Hematopoietic multipotent progenitor cell treated with erythropoietin and hydrocortisone succinate and interleukin-3 and kit ligand, for 15 days (in vitro differentiated cells): Measurements from ENCODE around the gene WNT9A.
"Not testable (repeated sequence)": the region's sequence is repeated elsewhere in the genome, so short reads cannot be mapped to it uniquely, and the experiment has no call there.

ENCODE experiments used
- DNase-seq: peaks from one replicate; pipeline ENCODE4 v3.0.0-alpha.2; 2015; ENCODE audit warnings: low spot score

Gene WNT9A

DNA sequence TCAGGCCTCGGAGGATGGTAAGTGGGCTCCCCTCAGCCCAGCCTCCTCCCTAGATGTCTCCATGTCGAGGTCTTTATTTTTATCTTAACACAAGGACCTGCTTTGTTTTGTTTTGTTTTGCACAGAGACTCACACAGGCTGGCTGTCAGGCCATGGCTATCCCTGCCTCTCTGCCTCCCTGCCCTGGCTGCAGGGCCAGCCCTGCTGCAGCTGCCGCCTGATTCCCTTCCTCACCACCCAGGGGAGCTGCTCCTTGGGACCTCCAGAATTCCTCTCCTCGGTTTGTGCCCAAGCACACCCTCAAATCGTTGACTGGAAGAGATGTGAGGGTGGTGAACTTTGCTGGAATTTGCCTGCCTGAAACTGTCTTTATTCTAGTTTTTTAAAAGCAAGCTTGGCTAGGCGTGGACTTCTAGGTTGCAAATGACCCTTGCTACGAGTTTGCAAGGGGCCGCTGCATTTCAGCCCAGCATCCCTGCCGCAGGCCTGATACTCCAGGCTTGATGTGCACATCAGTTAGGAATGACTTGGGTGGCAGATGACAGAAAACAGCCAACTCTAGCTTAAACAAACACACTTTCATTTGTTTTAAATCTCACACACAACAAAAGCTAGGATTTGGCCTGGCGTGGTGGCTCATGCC lies 37.1 kb downstream of the WNT9A start:
- no peak for DNase-seq

- not testable (repeated sequence) for DNase-seq
Observed at GRCh38 chr1:227909923-227910328, 37.8 kb downstream of the WNT9A start.

GRCh38 chr1:227909188-227909587 lies 38.5 kb downstream of the WNT9A start:
- DNase-seq = no peak

- DNase-seq = no peak
Observed at GRCh38 chr1:227908359-227908758, 39.4 kb downstream of the WNT9A start.

GRCh38 chr1:227907439-227908015 lies 40.2 kb downstream of the WNT9A start:
- DNase-seq = no peak

DNA sequence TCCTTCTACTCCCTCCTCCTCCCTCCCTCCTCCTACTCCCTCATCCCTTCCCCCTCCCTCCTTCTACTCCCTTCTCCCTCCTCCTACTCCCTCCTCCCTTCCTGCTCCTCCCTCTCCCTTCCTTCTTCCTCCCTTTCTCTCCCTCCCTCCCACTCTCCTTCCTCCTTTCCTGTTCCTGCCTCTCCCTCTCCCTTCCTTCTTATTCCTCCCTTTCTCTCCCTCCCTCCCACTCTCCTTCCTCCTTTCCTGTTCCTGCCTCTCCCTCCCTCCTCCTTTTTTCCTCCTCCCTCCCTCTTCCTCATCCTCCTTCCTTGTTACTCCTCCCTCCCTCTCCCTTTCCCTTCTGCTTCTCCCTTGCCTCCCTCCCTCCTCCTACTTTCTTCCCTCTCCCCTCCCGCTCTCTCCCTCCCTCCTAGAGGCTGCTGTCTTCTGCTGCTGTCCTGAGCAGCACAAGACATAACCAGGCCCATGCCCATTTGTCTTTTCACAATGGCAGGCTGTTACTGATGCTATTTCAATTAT lies 41.1 kb downstream of the WNT9A start:
- DNase-seq = no peak

GRCh38 chr1:227905573-227906487 lies 41.9 kb downstream of the WNT9A start:
- DNase-seq = no peak

DNA sequence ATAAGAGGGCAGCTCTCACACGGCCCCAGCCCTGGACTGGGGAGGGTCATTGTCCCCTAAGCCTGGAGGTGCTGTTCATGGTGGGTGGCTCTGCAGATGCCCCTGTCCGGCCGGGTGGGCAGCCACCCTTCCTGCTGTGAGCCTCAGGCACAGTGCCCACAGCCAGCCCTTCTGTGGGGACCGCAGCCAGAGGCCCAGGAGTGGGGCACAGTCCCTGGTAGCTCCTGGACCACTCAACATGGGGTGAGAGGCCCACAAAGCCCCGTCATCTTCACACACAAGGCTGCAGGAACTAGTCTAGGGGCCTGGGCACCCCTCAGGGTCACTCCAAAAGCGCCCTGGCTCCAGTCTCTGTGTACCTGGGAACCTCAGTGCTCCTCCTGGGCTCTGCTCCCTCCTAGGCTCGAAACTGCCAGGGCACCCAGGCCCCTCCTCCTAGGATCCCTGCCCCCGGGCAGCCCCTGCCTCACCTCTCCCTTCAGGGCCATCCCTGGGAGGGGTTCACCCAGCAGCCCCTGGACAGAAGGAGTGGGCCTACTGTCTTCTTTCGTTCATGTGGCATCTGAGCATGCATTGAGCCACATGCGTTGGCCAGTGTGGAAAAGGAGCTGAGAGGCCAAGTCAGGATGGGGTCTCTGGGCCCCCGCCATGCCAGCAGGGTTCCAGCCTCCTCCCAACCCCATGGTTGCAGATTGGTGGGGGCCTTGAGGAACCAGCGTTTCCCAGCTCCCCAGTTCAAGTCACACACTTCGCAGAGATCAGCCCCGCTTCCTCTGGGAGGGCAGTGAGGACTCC lies 43.0 kb downstream of the WNT9A start:
- no peak for DNase-seq

GRCh38 chr1:227903614-227904501 lies 43.9 kb downstream of the WNT9A start:
- no peak for DNase-seq

DNA sequence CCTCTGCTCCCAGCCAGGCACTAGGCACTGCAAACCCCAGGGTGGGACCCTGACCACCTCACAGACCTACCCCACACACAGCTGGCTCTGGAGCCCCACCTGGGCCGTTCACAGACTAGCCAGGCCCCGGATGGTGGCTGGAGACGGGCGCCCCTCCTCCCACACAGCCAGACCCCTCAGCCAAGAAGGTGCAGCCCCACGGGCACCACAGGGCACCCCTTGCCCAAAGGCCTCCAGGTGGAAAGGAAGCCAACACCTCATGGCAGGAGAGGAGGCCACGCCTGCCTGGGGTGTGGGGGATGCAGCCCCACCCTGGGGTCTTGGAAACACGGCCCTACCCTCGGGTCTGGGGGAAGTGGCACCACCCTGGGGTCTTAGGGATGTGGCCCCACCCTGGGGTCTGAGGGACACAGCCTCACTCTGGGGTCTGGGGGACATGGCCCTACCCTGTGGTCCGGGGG lies 44.6 kb downstream of the WNT9A start:
- no peak for DNase-seq

GRCh38 chr1:227902641-227902990 lies 45.1 kb downstream of the WNT9A start:
- no peak for DNase-seq

DNA sequence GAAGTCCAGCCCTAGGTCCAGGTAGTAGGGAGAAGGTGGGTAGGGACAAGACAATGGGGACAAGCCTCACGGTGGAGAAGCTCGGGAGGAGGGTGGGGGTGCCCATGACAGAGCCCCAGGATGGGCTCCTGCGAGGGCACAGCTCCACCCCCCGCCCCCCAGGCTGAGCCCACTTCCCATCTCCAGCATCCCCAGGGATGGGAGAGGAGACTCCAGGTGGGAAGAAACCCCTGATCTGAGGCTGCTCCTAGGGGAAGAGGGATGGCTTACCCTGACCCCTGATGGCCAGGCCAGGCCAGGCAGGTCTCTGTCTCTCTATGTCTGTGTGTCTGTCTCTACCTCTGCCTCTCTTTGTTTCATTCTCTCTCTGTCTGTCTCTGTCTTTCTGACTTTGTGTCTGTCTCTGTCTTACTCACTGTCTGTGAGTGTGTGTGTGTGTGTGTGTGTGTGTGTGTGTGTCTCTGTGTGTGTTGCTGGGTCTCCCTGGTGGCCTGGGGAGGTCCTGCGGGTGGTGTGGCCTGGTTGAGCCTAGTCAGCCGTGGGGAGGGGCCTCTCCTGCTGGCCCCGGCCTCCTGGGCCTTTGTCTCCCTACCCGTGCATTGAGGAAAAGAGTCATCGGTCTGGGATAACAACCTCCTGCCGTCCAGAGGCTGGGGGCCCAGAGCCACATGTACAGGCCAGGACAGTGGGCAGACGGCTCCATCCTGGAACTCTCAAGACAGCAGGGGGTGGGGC lies 45.7 kb downstream of the WNT9A start:
- DNase-seq = no peak

DNA sequence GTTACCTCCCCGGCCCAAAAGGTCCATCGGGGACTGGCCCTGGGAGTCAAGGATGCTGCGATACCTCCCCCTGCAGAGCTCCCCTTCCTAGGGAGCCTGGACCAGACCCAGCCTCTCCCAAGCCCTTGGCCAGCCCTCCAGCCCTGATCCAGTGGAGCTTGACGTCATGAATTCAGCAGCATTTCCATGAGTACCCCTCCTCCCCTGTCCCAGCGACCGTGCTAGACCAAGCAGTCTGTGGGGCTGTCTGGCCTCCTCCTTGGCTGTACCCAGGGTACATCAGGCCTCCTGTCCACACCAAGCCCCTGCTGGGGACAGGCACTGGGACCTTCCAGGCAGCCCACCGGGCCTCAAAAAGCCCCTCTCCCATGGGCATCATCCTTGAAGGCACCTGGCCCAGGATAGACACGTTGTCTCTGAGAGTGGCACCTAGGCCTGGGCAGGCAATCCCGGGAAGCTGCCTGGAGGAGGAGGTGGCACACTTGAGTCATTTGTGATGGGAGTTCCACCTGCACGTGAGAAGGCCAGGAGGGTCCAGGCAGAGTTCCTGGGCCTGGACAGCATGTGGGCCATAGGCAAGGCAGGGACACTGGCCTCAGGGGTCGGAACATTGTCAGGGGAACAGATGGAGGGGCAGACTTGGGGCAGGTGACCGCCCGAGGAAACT lies 46.4 kb downstream of the WNT9A start:
- DNase-seq = no peak

GRCh38 chr1:227900571-227901051 lies 47.1 kb downstream of the WNT9A start:
- no peak for DNase-seq

DNA sequence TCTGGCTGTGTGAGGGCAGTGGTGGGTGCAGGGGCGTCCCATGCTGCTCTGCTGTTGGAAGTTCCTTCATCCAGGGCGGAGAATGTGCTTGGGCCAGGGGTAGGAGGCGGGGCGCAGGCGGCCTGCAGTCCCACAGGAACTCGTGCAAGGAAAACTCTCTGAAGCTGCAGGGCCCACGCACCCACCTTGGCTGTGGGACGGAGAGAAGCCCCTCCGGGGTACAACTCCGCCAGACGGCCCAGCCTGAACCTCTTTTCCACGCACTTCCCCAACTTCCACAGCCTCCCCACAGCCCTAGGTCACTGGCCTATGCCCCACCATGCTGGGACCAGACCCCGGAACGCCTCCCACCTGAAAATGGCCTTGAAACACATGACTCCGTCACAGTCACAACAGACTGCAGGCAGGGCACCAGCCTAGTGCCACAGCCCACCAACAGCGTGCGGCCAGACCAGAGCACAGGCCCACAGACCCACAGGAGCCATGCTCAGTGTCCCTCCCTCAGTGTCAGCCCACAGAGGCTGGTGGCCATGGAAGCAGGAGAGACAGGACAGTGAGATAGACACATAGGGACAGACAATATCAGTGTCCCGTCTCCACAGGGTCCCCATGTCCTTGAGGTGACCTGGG lies 47.8 kb downstream of the WNT9A start:
- no peak for DNase-seq

- no peak for DNase-seq
Observed at GRCh38 chr1:227899141-227899819, 48.5 kb downstream of the WNT9A start.

- DNase-seq = no peak
Observed at GRCh38 chr1:227898502-227899140, 49.1 kb downstream of the WNT9A start.
